Right hindlimb (tissue), 1 donor: ENCODE measurements around the gene FIGN.

Source experiments
- DNase-seq: peaks from one replicate; pipeline ENCODE4 v3.0.0-alpha.2; 2018

Gene FIGN

GRCh38 chr2:163735685-163736432, at the start of gene FIGN:
Gene FIGN (minus strand): TSS chr2:163736008. CDS start chr2:163734927, 1,081 bp downstream.
- DNase-seq = peak; percentile 84

GRCh38 chr2:163785162-163785561, 49.4 kb upstream of the FIGN start:
- DNase-seq = no peak

GRCh38 chr2:163779970-163780597, 44.3 kb upstream of the FIGN start:
- no peak for DNase-seq

- no peak for DNase-seq
These were observed 42.4 kb upstream of the FIGN start for GRCh38 chr2:163778045-163778781.

- no peak for DNase-seq
These were observed 39.5 kb upstream of the FIGN start for GRCh38 chr2:163775304-163775703.

- DNase-seq = no peak
These were observed 39.1 kb upstream of the FIGN start for GRCh38 chr2:163774862-163775261.

- DNase-seq = no peak
These were observed 37.5 kb upstream of the FIGN start for GRCh38 chr2:163773276-163773675.

GRCh38 chr2:163771596-163771995, 35.8 kb upstream of the FIGN start:
- no peak for DNase-seq

- DNase-seq = no peak
These were observed 33.3 kb upstream of the FIGN start for GRCh38 chr2:163768881-163769695.

- no peak for DNase-seq
These were observed 31.3 kb upstream of the FIGN start for GRCh38 chr2:163767097-163767496.

- DNase-seq = no peak
These were observed 28.8 kb upstream of the FIGN start for GRCh38 chr2:163764566-163764965.

GRCh38 chr2:163759013-163759412, 23.2 kb upstream of the FIGN start:
- DNase-seq = no peak

GRCh38 chr2:163757814-163758213, 22.0 kb upstream of the FIGN start:
- no peak for DNase-seq

GRCh38 chr2:163756588-163756987, 20.8 kb upstream of the FIGN start:
- no peak for DNase-seq

- no peak for DNase-seq
These were observed 19.6 kb upstream of the FIGN start for GRCh38 chr2:163755366-163755765.

- DNase-seq = no peak
These were observed 17.9 kb upstream of the FIGN start for GRCh38 chr2:163753726-163754125.

- no peak for DNase-seq
These were observed 16.5 kb upstream of the FIGN start for GRCh38 chr2:163752267-163752666.

GRCh38 chr2:163751696-163752095, 15.9 kb upstream of the FIGN start:
- DNase-seq = no peak

GRCh38 chr2:163748420-163748819, 12.6 kb upstream of the FIGN start:
- DNase-seq = no peak

GRCh38 chr2:163741435-163741834, 5.6 kb upstream of the FIGN start:
- DNase-seq = no peak

GRCh38 chr2:163737563-163737962, 1.8 kb upstream of the FIGN start:
- DNase-seq = no peak

- no peak for DNase-seq
These were observed 1.3 kb upstream of the FIGN start for GRCh38 chr2:163737190-163737439.

GRCh38 chr2:163736433-163737189, 803 bp upstream of the FIGN start:
- DNase-seq = peak; percentile 49
